Peyer's patch (tissue), 4 donors: Measurements from ENCODE around the gene PLA2G4C.

Experiments
- POLR2A ChIP-seq, 2 donors: fragments of 450-650 bp; IDR thresholded peaks; one replicate each; pipeline ENCODE4 v1.5.1; 2017; ENCODE audit warnings: antibody characterized with exemption in 2 of 2, mild to moderate bottlenecking in 2 of 2, moderate library complexity in 2 of 2
- TF ChIP-seq, protein P1 (sequence below), 6 experiments: fragments of 450-650 bp in 4 of 6; fragments of 200-600 bp in 2 of 6; sonication (generic) in 1 of 6; IDR thresholded peaks; one replicate each; pipeline ENCODE4 v1.5.1; 2017 to 2019; ENCODE audit warnings: antibody characterized with exemption in 6 of 6, mild to moderate bottlenecking in 3 of 6, moderate library complexity in 1 of 6

DNA sequence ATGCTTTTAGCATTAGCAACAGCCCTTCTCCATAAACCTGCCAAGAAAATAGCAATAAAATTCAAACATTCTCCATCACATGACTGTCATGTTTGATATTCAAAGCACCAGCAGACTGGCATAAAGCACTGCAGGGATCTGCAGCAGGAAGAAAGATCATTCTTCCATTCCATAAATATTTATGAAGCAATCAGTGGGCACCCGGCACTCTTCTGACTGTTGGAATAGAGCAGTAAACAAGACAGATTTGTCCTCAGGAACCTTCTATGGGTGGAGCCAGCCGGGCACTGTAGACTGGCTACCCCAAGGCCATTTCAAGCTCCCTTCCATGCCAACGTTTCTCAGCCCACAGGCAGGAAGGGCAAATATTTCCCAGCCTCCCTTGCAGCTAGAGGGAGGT is 25.5 kb downstream of the PLA2G4C start:
- no peak for TF ChIP-seq POLR2A (IDR thresholded peaks at IDR 0.05)
- TF ChIP-seq, protein P1, sequence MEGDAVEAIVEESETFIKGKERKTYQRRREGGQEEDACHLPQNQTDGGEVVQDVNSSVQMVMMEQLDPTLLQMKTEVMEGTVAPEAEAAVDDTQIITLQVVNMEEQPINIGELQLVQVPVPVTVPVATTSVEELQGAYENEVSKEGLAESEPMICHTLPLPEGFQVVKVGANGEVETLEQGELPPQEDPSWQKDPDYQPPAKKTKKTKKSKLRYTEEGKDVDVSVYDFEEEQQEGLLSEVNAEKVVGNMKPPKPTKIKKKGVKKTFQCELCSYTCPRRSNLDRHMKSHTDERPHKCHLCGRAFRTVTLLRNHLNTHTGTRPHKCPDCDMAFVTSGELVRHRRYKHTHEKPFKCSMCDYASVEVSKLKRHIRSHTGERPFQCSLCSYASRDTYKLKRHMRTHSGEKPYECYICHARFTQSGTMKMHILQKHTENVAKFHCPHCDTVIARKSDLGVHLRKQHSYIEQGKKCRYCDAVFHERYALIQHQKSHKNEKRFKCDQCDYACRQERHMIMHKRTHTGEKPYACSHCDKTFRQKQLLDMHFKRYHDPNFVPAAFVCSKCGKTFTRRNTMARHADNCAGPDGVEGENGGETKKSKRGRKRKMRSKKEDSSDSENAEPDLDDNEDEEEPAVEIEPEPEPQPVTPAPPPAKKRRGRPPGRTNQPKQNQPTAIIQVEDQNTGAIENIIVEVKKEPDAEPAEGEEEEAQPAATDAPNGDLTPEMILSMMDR (IDR thresholded peaks at IDR 0.05): no peak
